ENCODE results near the gene FOXP3.
A peak's percentile ranks its signal among the peaks of the same experiment; 100 is the strongest.

Gene FOXP3

GRCh38 chrX:49273181-49273727, 8.7 kb upstream of the FOXP3 start:
- no peak for FAIRE-seq

- no peak for FAIRE-seq
Measured at GRCh38 chrX:49272421-49272820, 7.9 kb upstream of the FOXP3 start.

- no peak for FAIRE-seq
Measured at GRCh38 chrX:49271341-49271740, 6.8 kb upstream of the FOXP3 start.

- FAIRE-seq: no peak
Measured at GRCh38 chrX:49270249-49270921, 5.9 kb upstream of the FOXP3 start.

GRCh38 chrX:49269767-49270248, 5.3 kb upstream of the FOXP3 start, which contains the start of gene PPP1R3F:
PPP1R3F (plus strand) TSS chrX:49269793; CDS start chrX:49269870, 77 bp downstream.
- FAIRE-seq: no peak

GRCh38 chrX:49269010-49269766, 4.7 kb upstream of the FOXP3 start:
- FAIRE-seq: peak; percentile 90

- FAIRE-seq: no peak
Measured at GRCh38 chrX:49268702-49269009, 4.1 kb upstream of the FOXP3 start.

GRCh38 chrX:49266523-49267445, 2.3 kb upstream of the FOXP3 start:
- FAIRE-seq: no peak

GRCh38 chrX:49263631-49264030, 879 bp downstream of the FOXP3 start:
- no peak for FAIRE-seq

GRCh38 chrX:49262603-49263002, 1.9 kb downstream of the FOXP3 start:
- no peak for FAIRE-seq

GRCh38 chrX:49260221-49260985, 4.1 kb downstream of the FOXP3 start:
- no peak for FAIRE-seq

- no peak for FAIRE-seq
Measured at GRCh38 chrX:49258749-49259124, 5.8 kb downstream of the FOXP3 start.

GRCh38 chrX:49257846-49258748, 6.4 kb downstream of the FOXP3 start:
- FAIRE-seq: no peak

- FAIRE-seq: no peak
Measured at GRCh38 chrX:49257074-49257790, 7.3 kb downstream of the FOXP3 start.

- no peak for FAIRE-seq
Measured at GRCh38 chrX:49256268-49256995, 8.1 kb downstream of the FOXP3 start.

GRCh38 chrX:49254639-49255038, 9.9 kb downstream of the FOXP3 start:
- FAIRE-seq: no peak

- no peak for FAIRE-seq
Measured at GRCh38 chrX:49251325-49251724, 13.2 kb downstream of the FOXP3 start.

GRCh38 chrX:49250578-49250977, 13.9 kb downstream of the FOXP3 start:
- no peak for FAIRE-seq

GRCh38 chrX:49250066-49250465, 14.4 kb downstream of the FOXP3 start:
- no peak for FAIRE-seq

- FAIRE-seq: no peak
Measured at GRCh38 chrX:49249616-49250015, 14.9 kb downstream of the FOXP3 start.
